Ecto neural progenitor cell (in vitro differentiated cells): ENCODE measurements around the gene HMGA1.
"Not testable (repeated sequence)": the region's sequence is repeated elsewhere in the genome, so short reads cannot be mapped to it uniquely, and the experiment has no call there.

ENCODE experiments used
- DNase-seq: peaks from one replicate; pipeline ENCODE4 v3.0.0-alpha.2; 2018; ENCODE audit warnings: low spot score

HMGA1 gene

GRCh38 chr6:34260576-34261267, 24.0 kb downstream of the HMGA1 start:
- DNase-seq: no peak

- not testable (repeated sequence) for DNase-seq
Measured at GRCh38 chr6:34263484-34263883, 26.8 kb downstream of the HMGA1 start.

GRCh38 chr6:34267746-34268145, 31.1 kb downstream of the HMGA1 start:
- no peak for DNase-seq

- DNase-seq: not testable (repeated sequence)
Measured at GRCh38 chr6:34269132-34269531, 32.5 kb downstream of the HMGA1 start.

- not testable (repeated sequence) for DNase-seq
Measured at GRCh38 chr6:34269658-34270341, 33.1 kb downstream of the HMGA1 start.

- no peak for DNase-seq
Measured at GRCh38 chr6:34272013-34272926, 35.6 kb downstream of the HMGA1 start.

GRCh38 chr6:34273242-34273805, 36.7 kb downstream of the HMGA1 start:
- DNase-seq: no peak

GRCh38 chr6:34274129-34274528, 37.5 kb downstream of the HMGA1 start:
- no peak for DNase-seq

- no peak for DNase-seq
Measured at GRCh38 chr6:34275128-34275804, 38.6 kb downstream of the HMGA1 start.

- no peak for DNase-seq
Measured at GRCh38 chr6:34276191-34276590, 39.5 kb downstream of the HMGA1 start.

GRCh38 chr6:34276881-34277762, 40.4 kb downstream of the HMGA1 start:
- DNase-seq: no peak

GRCh38 chr6:34277763-34278112, 41.1 kb downstream of the HMGA1 start:
- no peak for DNase-seq

GRCh38 chr6:34278833-34279232, 42.2 kb downstream of the HMGA1 start:
- no peak for DNase-seq

GRCh38 chr6:34280216-34280615, 43.5 kb downstream of the HMGA1 start:
- DNase-seq: no peak

GRCh38 chr6:34281702-34282334, 45.1 kb downstream of the HMGA1 start:
- no peak for DNase-seq

GRCh38 chr6:34284563-34285447, 48.1 kb downstream of the HMGA1 start:
- no peak for DNase-seq

GRCh38 chr6:34285448-34286164, 48.9 kb downstream of the HMGA1 start:
- DNase-seq: no peak

- DNase-seq: no peak
Measured at GRCh38 chr6:34288581-34288980, 51.9 kb downstream of the HMGA1 start.

- no peak for DNase-seq
Measured at GRCh38 chr6:34289137-34289536, 52.5 kb downstream of the HMGA1 start.
